Coronary artery (tissue), 2 donors: ENCODE data around the gene TMEM116.

Experiments
- DNase-seq: peaks from one replicate; pipeline ENCODE4 v3.0.0-alpha.2; 2017; ENCODE audit warnings: low spot score
- H3K27ac ChIP-seq, 2 donors: fragments of 200-600 bp; sonication (generic); one replicate each; pipeline ENCODE4 v1.5.1; 2016 to 2019
- H3K4me3 ChIP-seq: fragments of 200-600 bp; sonication (generic); 2 replicates; pipeline ENCODE4 v1.5.1; 2016; ENCODE audit warnings: mild to moderate bottlenecking, moderate library complexity
- CTCF ChIP-seq: fragments of 200-600 bp; sonication (generic); IDR thresholded peaks from one replicate; pipeline ENCODE4 v1.5.1; 2019; ENCODE audit warnings: antibody characterized with exemption

TMEM116 gene

GRCh38 chr12:112031472-112031871 lies 18.5 kb upstream of the TMEM116 start:
- DNase-seq: no peak
- no peak for TF ChIP-seq CTCF
- no peak overlapping the region for H3K4me3 ChIP-seq
- no peak overlapping the region for H3K27ac ChIP-seq

- DNase-seq: no peak
- no peak overlapping the region for H3K27ac ChIP-seq
- H3K4me3 ChIP-seq: no peak overlapping the region
- no peak for TF ChIP-seq CTCF
Measured at GRCh38 chr12:112029301-112029700, 16.3 kb upstream of the TMEM116 start.

- Histone ChIP-seq H3K27ac (no peak overlapping the region), H3K4me3 (no peak overlapping the region)
- TF ChIP-seq CTCF: no peak
- DNase-seq: no peak
Measured at GRCh38 chr12:112025808-112026375, 12.9 kb upstream of the TMEM116 start.

- H3K27ac ChIP-seq: no peak overlapping the region
- DNase-seq: no peak
- TF ChIP-seq CTCF: no peak
- no peak overlapping the region for H3K4me3 ChIP-seq
Measured at GRCh38 chr12:112023759-112024396, 10.9 kb upstream of the TMEM116 start.

- no peak overlapping the region for H3K27ac ChIP-seq
- no peak for DNase-seq
- H3K4me3 ChIP-seq: no peak overlapping the region
- no peak for TF ChIP-seq CTCF
Measured at GRCh38 chr12:112022241-112023016, 9.5 kb upstream of the TMEM116 start.

- no peak for TF ChIP-seq CTCF
- Histone ChIP-seq H3K27ac (no peak overlapping the region), H3K4me3 (no peak overlapping the region)
- DNase-seq: no peak
Measured at GRCh38 chr12:112020947-112021457, 8.0 kb upstream of the TMEM116 start.
